Frontal cortex (tissue), 4 donors: ENCODE results near the gene NT5M. TPM values are rescaled to one million over a fixed set of nuclear protein-coding genes. Genes with fewer than 3 reads are reported as not detected.

ENCODE experiments used
- DNase-seq, 2 donors: peaks; one replicate each; pipeline ENCODE4 v3.0.0; 2012; ENCODE audit warnings: low spot score in 2 of 2
- FAIRE-seq: peaks from 2 replicates; lab custom pipeline; 2012; peaks lifted over from hg19 to GRCh38; lab: Jason Lieb, UNC
- total RNA-seq: library from RNA; depleted of rRNA; stranded (reverse); fragments of >200 nt; gene quantifications from one replicate; pipeline ENCODE4 v1.2.3, GENCODE V29; 2014
- donor health status: control.
- donor health status: control.
- donor health status: control.

NT5M gene
- total RNA-seq, 1 donor from 2014 or later, result 6.5 TPM

DNA sequence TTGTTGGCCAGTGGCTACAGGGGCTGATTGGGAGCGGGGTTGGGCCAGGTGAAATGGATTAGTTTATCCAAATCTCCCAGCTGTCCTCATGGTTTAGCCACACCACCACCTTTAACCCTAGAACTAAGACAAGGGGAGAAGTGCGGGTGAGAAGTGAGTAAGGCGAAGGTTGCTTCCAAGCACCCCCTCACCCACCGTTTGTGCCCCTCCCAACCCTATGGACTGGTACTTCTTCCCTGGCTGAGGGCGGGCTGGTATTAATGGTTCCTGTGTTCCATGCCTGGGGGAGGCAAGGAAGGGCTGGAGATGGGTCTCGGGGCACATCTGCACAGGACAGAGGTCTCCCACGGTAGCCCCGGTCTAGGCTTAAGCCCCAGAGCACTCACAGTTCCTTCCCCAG lies 25.1 kb downstream of the NT5M start:
- FAIRE-seq, result no peak
- DNase-seq, result no peak

- FAIRE-seq (no peak), DNase-seq (no peak)
Measured at GRCh38 chr17:17341452-17341851, 38.3 kb downstream of the NT5M start.

- DNase-seq, result no peak
- no peak for FAIRE-seq
Measured at GRCh38 chr17:17342242-17342945, 39.2 kb downstream of the NT5M start.

DNA sequence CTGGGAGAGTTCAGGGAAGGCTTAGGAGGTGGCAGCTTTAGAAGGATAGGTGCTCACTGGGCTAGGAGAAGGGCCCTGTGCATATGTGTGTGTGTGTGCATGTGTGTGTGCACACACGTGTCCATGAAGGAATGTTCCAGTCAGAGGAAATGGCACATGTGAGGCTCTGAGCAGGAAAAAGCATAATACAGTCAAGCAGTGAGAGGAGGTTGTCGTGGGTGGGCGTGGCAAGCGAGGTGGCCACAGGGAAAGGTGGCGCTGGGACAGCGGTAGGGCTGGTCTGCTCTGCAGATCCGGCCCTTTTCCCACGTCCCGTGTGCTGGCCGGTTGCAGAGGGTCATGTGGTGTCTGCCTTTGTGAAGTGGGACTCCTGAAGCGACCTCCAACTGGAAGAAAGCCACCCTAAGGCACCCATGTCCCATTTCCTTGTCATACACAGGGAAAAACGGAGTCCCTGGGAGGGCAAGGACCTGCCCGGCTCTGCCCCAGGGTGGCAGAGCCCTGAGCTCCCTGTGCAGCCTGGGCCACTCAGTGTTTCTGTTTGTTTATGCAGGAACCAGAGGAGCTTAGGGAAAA lies 40.1 kb downstream of the NT5M start:
- DNase-seq (no peak), FAIRE-seq (no peak)

- FAIRE-seq (no peak), DNase-seq (no peak)
Measured at GRCh38 chr17:17343896-17344506, 40.8 kb downstream of the NT5M start.

GRCh38 chr17:17344507-17345293 lies 41.5 kb downstream of the NT5M start:
- no peak for DNase-seq
- FAIRE-seq, result no peak

DNA sequence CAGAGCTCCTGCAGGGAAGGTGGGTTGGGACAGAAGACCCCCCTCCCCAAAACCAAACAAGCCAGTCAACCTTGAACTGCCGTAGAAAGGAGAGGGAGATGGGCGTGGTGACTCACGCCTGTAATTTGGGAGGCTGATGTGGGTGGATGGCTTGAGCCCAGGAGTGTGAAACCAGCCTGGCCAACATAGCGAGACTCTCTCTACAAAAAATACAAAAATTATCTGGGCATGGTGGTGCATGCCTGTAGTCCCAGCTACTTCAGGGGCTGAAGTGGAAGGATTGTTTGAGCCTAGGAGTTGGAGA lies 42.1 kb downstream of the NT5M start:
- no peak for FAIRE-seq

GRCh38 chr17:17345686-17346427 lies 42.7 kb downstream of the NT5M start:
- no peak for DNase-seq

More for the DNA sequence above, 42.1 kb downstream of the NT5M start:
- DNase-seq, result no peak

GRCh38 chr17:17346428-17347233 lies 43.5 kb downstream of the NT5M start:
- FAIRE-seq (no peak), DNase-seq (no peak)

More at GRCh38 chr17:17345686-17346427, 42.7 kb downstream of the NT5M start:
- FAIRE-seq, result no peak

DNA sequence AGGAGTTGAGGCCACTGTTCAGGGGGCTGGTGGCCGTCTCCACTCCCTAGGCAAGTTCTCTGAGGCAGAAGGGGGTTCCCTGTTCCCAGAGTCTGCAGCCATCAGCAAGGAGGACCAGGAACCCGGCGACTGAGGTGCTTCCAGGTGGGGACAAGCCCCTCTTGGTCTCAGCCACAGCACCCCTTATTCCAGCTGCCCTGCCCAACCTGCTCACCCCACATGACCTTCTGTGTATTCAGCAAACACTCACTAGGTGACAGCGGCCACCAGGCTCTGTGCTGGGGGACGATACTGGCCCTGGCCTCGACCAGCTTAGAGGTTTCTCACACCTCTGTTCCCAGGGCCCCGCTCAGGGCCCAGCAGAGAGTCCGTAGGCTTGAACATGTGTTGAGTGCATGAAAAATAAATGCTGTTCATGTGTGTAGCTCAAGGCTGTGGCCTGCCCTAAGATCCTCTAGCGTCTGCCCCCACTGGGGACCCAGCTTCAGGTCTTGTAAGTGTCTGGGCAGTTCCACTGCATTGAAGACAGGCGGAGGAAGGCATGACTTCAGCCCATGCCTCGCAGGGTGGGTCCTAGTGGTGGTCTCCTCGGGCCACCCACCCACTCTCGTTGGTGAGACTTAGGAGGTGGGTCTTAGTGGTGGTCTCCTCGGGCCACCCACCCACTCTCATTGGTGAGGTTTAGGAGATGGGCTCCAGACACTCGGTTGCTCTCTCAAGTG lies 44.2 kb downstream of the NT5M start:
- FAIRE-seq (no peak), DNase-seq (no peak)

DNA sequence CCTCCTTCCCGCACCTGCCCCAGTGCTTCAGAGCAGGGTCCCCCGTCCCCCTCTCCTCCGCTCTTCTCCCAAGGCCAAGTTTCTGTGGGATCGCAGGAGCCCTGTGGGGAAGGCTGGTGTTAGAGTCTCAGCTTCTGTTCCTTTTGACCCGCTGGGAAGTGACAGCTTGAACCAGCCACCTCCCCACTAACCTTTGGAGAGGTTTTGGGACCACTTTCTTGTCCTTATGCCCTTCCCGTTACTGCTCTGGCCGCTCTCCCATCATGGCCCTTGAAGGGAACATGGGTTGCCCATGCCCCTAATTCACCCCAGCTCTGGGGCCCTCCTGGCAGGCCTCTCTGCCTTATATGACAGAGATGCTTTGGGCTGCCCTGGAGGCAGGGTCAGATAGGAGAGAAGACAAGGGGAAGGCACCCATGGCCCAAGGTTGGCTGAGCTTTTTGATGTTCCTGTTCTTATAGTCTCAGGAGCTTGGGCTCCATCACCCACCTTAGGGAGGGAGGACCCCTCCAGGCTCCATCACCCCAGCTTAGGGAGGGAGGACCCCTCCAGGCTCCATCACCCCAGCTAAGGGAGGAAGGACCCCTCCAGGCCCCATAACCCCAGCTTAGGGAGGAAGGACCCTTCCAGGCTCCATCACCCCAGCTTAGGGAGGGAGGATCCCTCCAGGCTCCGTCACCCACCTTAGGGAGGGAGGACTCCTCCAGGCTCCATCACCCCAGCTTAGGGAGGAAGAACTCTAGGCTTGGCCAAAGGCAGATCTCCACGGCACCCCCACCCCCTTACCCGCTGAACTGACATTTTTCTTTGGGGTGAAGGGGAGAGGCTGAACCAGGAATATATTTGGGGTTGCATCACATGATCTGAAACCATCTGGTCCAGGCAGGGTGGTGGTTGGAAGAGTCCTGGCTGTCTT lies 45.0 kb downstream of the NT5M start:
- FAIRE-seq (no peak), DNase-seq (no peak)

- DNase-seq (no peak), FAIRE-seq (no peak)
Measured at GRCh38 chr17:17348872-17349723, 45.9 kb downstream of the NT5M start.

GRCh38 chr17:17349724-17350106 lies 46.5 kb downstream of the NT5M start:
- DNase-seq, result no peak
- FAIRE-seq, result no peak

- FAIRE-seq (no peak), DNase-seq (no peak)
Measured at GRCh38 chr17:17350491-17351355, 47.5 kb downstream of the NT5M start.

DNA sequence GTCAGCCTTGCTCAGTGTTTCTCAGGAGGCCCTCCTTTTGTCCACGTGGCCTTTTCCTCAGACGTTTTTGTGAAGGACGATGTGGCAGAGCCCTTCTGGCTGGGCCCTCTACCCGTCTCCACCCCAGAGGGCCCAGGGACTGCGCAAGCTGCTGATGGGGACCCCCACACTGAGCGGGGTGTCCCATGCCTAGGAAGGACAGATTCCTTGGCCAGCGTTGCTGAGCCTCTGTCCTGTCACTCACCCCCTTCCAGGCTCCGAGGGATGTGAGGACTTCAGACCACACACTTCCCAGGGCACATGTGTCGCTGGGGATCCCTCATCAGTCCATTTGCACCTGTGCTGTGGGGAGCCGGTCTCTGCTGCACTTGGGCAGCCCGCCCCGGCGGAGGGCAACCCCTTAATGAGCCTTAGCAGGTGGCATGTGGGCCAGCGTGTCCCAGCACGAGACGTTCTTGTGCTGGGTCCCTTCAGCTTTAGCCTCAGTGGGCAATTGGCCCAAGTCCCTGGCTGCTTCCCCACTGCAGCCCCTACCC lies 48.3 kb downstream of the NT5M start:
- FAIRE-seq, result no peak
- DNase-seq, result no peak
